ENCODE data around the gene CAPN8.
A peak's percentile ranks its signal among the peaks of the same experiment; 100 is the strongest.

The CAPN8 gene

GRCh38 chr1:223652436-223652941, 13.0 kb downstream of the CAPN8 start:
- Mint-ChIP-seq H3K4me3 (no peak overlapping the region), H3K27ac (no peak overlapping the region), H3K4me1 (no peaks in the 10 kb centered on the region), H3K27me3 (peaks cover 19% of the 10 kb centered on the region), H3K9me3 (no peaks in the 10 kb centered on the region), H3K36me3 (no peaks in the 10 kb centered on the region)
- ATAC-seq (ENCODE audit: low read depth) (no peak), DNase-seq (ENCODE audit: low spot score in 2 of 2) (no peak)

- no peak for DNase-seq (ENCODE audit: low spot score in 2 of 2)
- Mint-ChIP-seq H3K36me3 (no peaks in the 10 kb centered on the region), H3K4me1 (no peaks in the 10 kb centered on the region), H3K27ac (no peak overlapping the region), H3K9me3 (no peaks in the 10 kb centered on the region), H3K27me3 (peaks cover 18% of the 10 kb centered on the region), H3K4me3 (no peak overlapping the region)
- ATAC-seq (ENCODE audit: low read depth), result no peak
Observed at GRCh38 chr1:223651291-223651991, 14.1 kb downstream of the CAPN8 start.

GRCh38 chr1:223650465-223650864, 15.0 kb downstream of the CAPN8 start:
- Mint-ChIP-seq H3K27me3 (peaks cover 19% of the 10 kb centered on the region), H3K4me1 (no peaks in the 10 kb centered on the region), H3K27ac (no peak overlapping the region), H3K36me3 (no peaks in the 10 kb centered on the region), H3K9me3 (no peaks in the 10 kb centered on the region), H3K4me3 (no peak overlapping the region)
- DNase-seq (ENCODE audit: low spot score in 2 of 2), result no peak
- no peak for ATAC-seq (ENCODE audit: low read depth)

- no peaks in the 10 kb centered on the region for H3K4me1 Mint-ChIP-seq
- ATAC-seq (ENCODE audit: low read depth) (no peak), DNase-seq (ENCODE audit: low spot score in 2 of 2) (no peak)
- peaks cover 14% of the 10 kb centered on the region for H3K27me3 Mint-ChIP-seq
- no peaks in the 10 kb centered on the region for H3K9me3 Mint-ChIP-seq
- no peak overlapping the region for H3K27ac Mint-ChIP-seq
- no peak overlapping the region for H3K4me3 Mint-ChIP-seq
- no peaks in the 10 kb centered on the region for H3K36me3 Mint-ChIP-seq
Observed at GRCh38 chr1:223649222-223649621, 16.3 kb downstream of the CAPN8 start.

GRCh38 chr1:223647249-223647648, 18.3 kb downstream of the CAPN8 start:
- Mint-ChIP-seq H3K27ac (no peak overlapping the region), H3K4me3 (no peak overlapping the region), H3K27me3 (peaks cover 12% of the 10 kb centered on the region), H3K9me3 (no peaks in the 10 kb centered on the region), H3K36me3 (no peaks in the 10 kb centered on the region), H3K4me1 (no peaks in the 10 kb centered on the region)
- no peak for ATAC-seq (ENCODE audit: low read depth)
- no peak for DNase-seq (ENCODE audit: low spot score in 2 of 2)

- no peak overlapping the region for H3K4me3 Mint-ChIP-seq
- H3K9me3 Mint-ChIP-seq, result peaks cover 3% of the 10 kb centered on the region
- no peaks in the 10 kb centered on the region for H3K36me3 Mint-ChIP-seq
- DNase-seq (ENCODE audit: low spot score in 2 of 2), result no peak
- no peaks in the 10 kb centered on the region for H3K4me1 Mint-ChIP-seq
- no peak for ATAC-seq (ENCODE audit: low read depth)
- H3K27me3 Mint-ChIP-seq, result peaks cover 17% of the 10 kb centered on the region
- no peak overlapping the region for H3K27ac Mint-ChIP-seq
Observed at GRCh38 chr1:223645903-223646302, 19.6 kb downstream of the CAPN8 start.

- H3K27ac Mint-ChIP-seq, result no peak overlapping the region
- H3K9me3 Mint-ChIP-seq, result peaks cover 12% of the 10 kb centered on the region
- no peaks in the 10 kb centered on the region for H3K4me1 Mint-ChIP-seq
Observed at GRCh38 chr1:223642237-223642636, 23.3 kb downstream of the CAPN8 start.

GRCh38 chr1:223641523-223642039, 23.9 kb downstream of the CAPN8 start:
- H3K4me1 Mint-ChIP-seq, result no peaks in the 10 kb centered on the region
- no peak for DNase-seq (ENCODE audit: low spot score in 2 of 2)
- no peak for ATAC-seq (ENCODE audit: low read depth)
- no peak overlapping the region for H3K4me3 Mint-ChIP-seq
- H3K36me3 Mint-ChIP-seq, result peaks cover 2% of the 10 kb centered on the region
- peaks cover 12% of the 10 kb centered on the region for H3K9me3 Mint-ChIP-seq
- peaks cover 30% of the 10 kb centered on the region for H3K27me3 Mint-ChIP-seq
- no peak overlapping the region for H3K27ac Mint-ChIP-seq

More at GRCh38 chr1:223642237-223642636, 23.3 kb downstream of the CAPN8 start:
- no peak for DNase-seq (ENCODE audit: low spot score in 2 of 2)
- ATAC-seq (ENCODE audit: low read depth), result no peak
- peaks cover 25% of the 10 kb centered on the region for H3K27me3 Mint-ChIP-seq
- no peak overlapping the region for H3K4me3 Mint-ChIP-seq
- H3K36me3 Mint-ChIP-seq, result peaks cover 2% of the 10 kb centered on the region

- peaks cover 26% of the 10 kb centered on the region for H3K27me3 Mint-ChIP-seq
- H3K4me3 Mint-ChIP-seq, result no peak overlapping the region
Observed at GRCh38 chr1:223639331-223639749, 26.2 kb downstream of the CAPN8 start.

GRCh38 chr1:223635236-223635635, 30.3 kb downstream of the CAPN8 start:
- ATAC-seq (ENCODE audit: low read depth) (no peak), DNase-seq (ENCODE audit: low spot score in 2 of 2) (no peak)
- no peak overlapping the region for H3K27ac Mint-ChIP-seq
- H3K9me3 Mint-ChIP-seq, result peaks cover 10% of the 10 kb centered on the region
- H3K4me3 Mint-ChIP-seq, result no peak overlapping the region
- H3K36me3 Mint-ChIP-seq, result no peaks in the 10 kb centered on the region
- no peaks in the 10 kb centered on the region for H3K4me1 Mint-ChIP-seq
- peaks cover 17% of the 10 kb centered on the region for H3K27me3 Mint-ChIP-seq

More at GRCh38 chr1:223639331-223639749, 26.2 kb downstream of the CAPN8 start:
- H3K9me3 Mint-ChIP-seq, result peaks cover 12% of the 10 kb centered on the region
- H3K27ac Mint-ChIP-seq, result no peak overlapping the region
- no peaks in the 10 kb centered on the region for H3K4me1 Mint-ChIP-seq
- H3K36me3 Mint-ChIP-seq, result peaks cover 2% of the 10 kb centered on the region
- DNase-seq (ENCODE audit: low spot score in 2 of 2) (no peak), ATAC-seq (ENCODE audit: low read depth) (no peak)

- Mint-ChIP-seq H3K36me3 (no peaks in the 10 kb centered on the region), H3K27ac (no peak overlapping the region), H3K9me3 (peaks cover 4% of the 10 kb centered on the region), H3K27me3 (peaks cover 12% of the 10 kb centered on the region), H3K4me1 (no peaks in the 10 kb centered on the region), H3K4me3 (no peak overlapping the region)
- ATAC-seq (ENCODE audit: low read depth) (no peak), DNase-seq (ENCODE audit: low spot score in 2 of 2) (no peak)
Observed at GRCh38 chr1:223634423-223634822, 31.1 kb downstream of the CAPN8 start.

GRCh38 chr1:223631956-223632355, 33.5 kb downstream of the CAPN8 start:
- Mint-ChIP-seq H3K27me3 (peaks cover 15% of the 10 kb centered on the region), H3K27ac (no peak overlapping the region), H3K4me1 (peaks cover 2% of the 10 kb centered on the region), H3K9me3 (peaks cover 4% of the 10 kb centered on the region), H3K36me3 (no peaks in the 10 kb centered on the region), H3K4me3 (no peak overlapping the region)
- DNase-seq (ENCODE audit: low spot score in 2 of 2) (no peak), ATAC-seq (ENCODE audit: low read depth) (peak; percentile 37)

GRCh38 chr1:223631473-223631872, 34.0 kb downstream of the CAPN8 start:
- DNase-seq (ENCODE audit: low spot score in 2 of 2), result no peak
- peak; percentile 74 for ATAC-seq (ENCODE audit: low read depth)
- Mint-ChIP-seq H3K27me3 (peaks cover 13% of the 10 kb centered on the region), H3K27ac (no peak overlapping the region), H3K36me3 (no peaks in the 10 kb centered on the region), H3K4me3 (no peak overlapping the region), H3K9me3 (peaks cover 4% of the 10 kb centered on the region), H3K4me1 (peaks cover 2% of the 10 kb centered on the region)

- H3K9me3 Mint-ChIP-seq, result peaks cover 4% of the 10 kb centered on the region
- ATAC-seq (ENCODE audit: low read depth), result no peak
- peaks cover 2% of the 10 kb centered on the region for H3K4me1 Mint-ChIP-seq
- no peak for DNase-seq (ENCODE audit: low spot score in 2 of 2)
- H3K27me3 Mint-ChIP-seq, result peaks cover 13% of the 10 kb centered on the region
- H3K27ac Mint-ChIP-seq, result no peak overlapping the region
- H3K36me3 Mint-ChIP-seq, result no peaks in the 10 kb centered on the region
- no peak overlapping the region for H3K4me3 Mint-ChIP-seq
Observed at GRCh38 chr1:223629126-223629457, 36.4 kb downstream of the CAPN8 start.
